H1 (cell line): ENCODE measurements around the gene ERLIN1. TPM values are rescaled to one million over a fixed set of nuclear protein-coding genes. Genes with fewer than 3 reads are reported as not detected.

Experiments used
- CTCF ChIA-PET: fragments of 300-600 bp; sonication (Branson Sonifier 250); formaldehyde crosslinking; loops from one replicate; lab custom pipeline; 2021; ENCODE audit not compliant: partially characterized antibody; lab: Charles Lee
- POLR2A ChIA-PET: fragments of 300-600 bp; sonication (Branson Sonifier 250); formaldehyde crosslinking; loops from one replicate; lab custom pipeline; 2021; ENCODE audit warnings: inconsistent platforms; ENCODE audit not compliant: partially characterized antibody; lab: Charles Lee
- DNase-seq, 2 experiments: peaks; one replicate each; pipeline versions ENCODE4 v3.0.0 to v3.0.0-alpha.2; 2010 to 2022; ENCODE audit warnings: low spot score in 2 of 2, low read depth in 1 of 2, mixed read lengths in 1 of 2
- FAIRE-seq: peaks from 2 replicates; lab custom pipeline; 2011; peaks lifted over from hg19 to GRCh38; lab: Jason Lieb, UNC
- H2AFZ ChIP-seq: 2 replicates; pipeline ENCODE4 v1.8.1; 2012; ENCODE audit warnings: low read length, inconsistent platforms
- H2AK5ac ChIP-seq: 2 replicates; pipeline ENCODE4 v1.6.1; 2013; ENCODE audit warnings: low read depth, low read length
- H2BK120ac ChIP-seq: replicated peaks from 2 replicates; pipeline ENCODE3; 2013; ENCODE audit warnings: low read depth, low read length, inconsistent platforms
- H2BK12ac ChIP-seq: 2 replicates; pipeline ENCODE4 v1.6.1; 2013; ENCODE audit warnings: low read depth, low read length
- H2BK15ac ChIP-seq: 2 replicates; pipeline ENCODE4 v1.6.1; 2013; ENCODE audit warnings: low read length
- H2BK20ac ChIP-seq: 2 replicates; pipeline ENCODE4 v1.6.1; 2013; ENCODE audit warnings: low read length
- H2BK5ac ChIP-seq: 2 replicates; pipeline ENCODE4 v1.6.1; 2013; ENCODE audit warnings: low read depth, low read length
- H3K14ac ChIP-seq: 2 replicates; pipeline ENCODE4 v1.6.1; 2013; ENCODE audit warnings: inconsistent platforms; ENCODE audit not compliant: insufficient read length
- H3K18ac ChIP-seq: 2 replicates; pipeline ENCODE4 v1.6.1; 2013; ENCODE audit warnings: low read length; ENCODE audit errors: extremely low read depth
- H3K23ac ChIP-seq: 2 replicates; pipeline ENCODE4 v1.6.1; 2013; ENCODE audit warnings: inconsistent platforms; ENCODE audit not compliant: insufficient read length
- H3K23me2 ChIP-seq: 2 replicates; pipeline ENCODE4 v1.6.1; 2013; ENCODE audit warnings: low read depth, low read length
- H3K27ac ChIP-seq: 2 replicates; pipeline ENCODE4 v1.6.1; 2011; ENCODE audit warnings: low read depth, low read length, inconsistent platforms
- H3K27me3 ChIP-seq, 4 experiments: replicated peaks in 1 of 4; 1 replicate in 1 of 4; 2 replicates in 3 of 4; pipeline versions ENCODE4 v1.6.1 to v1.8.1; 2011 to 2013; ENCODE audit warnings: low read length in 3 of 4, mild to moderate bottlenecking in 3 of 4, inconsistent platforms in 2 of 4, mixed read lengths in 2 of 4, moderate library complexity in 1 of 4; ENCODE audit not compliant: control insufficient read depth in 3 of 4, insufficient read depth in 3 of 4; ENCODE audit errors: extremely low read depth in 1 of 4
- H3K36me3 ChIP-seq, 4 experiments: 2 replicates each; pipeline versions ENCODE4 v1.6.1 to v1.8.1; 2011 to 2013; ENCODE audit warnings: mild to moderate bottlenecking in 4 of 4, low read length in 3 of 4, moderate library complexity in 2 of 4, control low read depth in 1 of 4, inconsistent platforms in 1 of 4; ENCODE audit not compliant: insufficient read depth in 4 of 4, control insufficient read depth in 2 of 4
- H3K4ac ChIP-seq: replicated peaks from 2 replicates; pipeline ENCODE3; 2013; ENCODE audit warnings: low read length, low read depth, mixed read lengths, inconsistent platforms; ENCODE audit not compliant: insufficient read length
- H3K4me1 ChIP-seq, 4 experiments: replicated peaks in 1 of 4; 1 replicate in 1 of 4; 2 replicates in 3 of 4; pipeline versions ENCODE4 v1.6.1 to v1.8.1; 2011 to 2013; ENCODE audit warnings: low read length in 3 of 4, inconsistent platforms in 2 of 4, mixed read lengths in 1 of 4; ENCODE audit not compliant: insufficient read depth in 4 of 4, control insufficient read depth in 3 of 4
- H3K4me2 ChIP-seq, 2 experiments: 2 replicates each; pipeline versions ENCODE4 v1.6.1 to v1.8.1; 2011 to 2013; ENCODE audit warnings: low read depth in 2 of 2, low read length in 2 of 2, control low read depth in 1 of 2, inconsistent platforms in 1 of 2, mild to moderate bottlenecking in 1 of 2; ENCODE audit not compliant: insufficient read depth in 1 of 2
- H3K4me3 ChIP-seq, 4 experiments: fragments of 200-600, 300-600 bp in 1 of 4; sonication (generic), shearing (Covaris generic), sonication (Bioruptor Twin) in 1 of 4; 2 replicates each; pipeline versions ENCODE4 v1.5.1 to v1.8.1; 2011 to 2016; ENCODE audit warnings: low read length in 4 of 4, low read depth in 3 of 4, control low read depth in 2 of 4, inconsistent platforms in 2 of 4, mild to moderate bottlenecking in 2 of 4, mixed read lengths in 1 of 4, moderate library complexity in 1 of 4; ENCODE audit not compliant: insufficient read depth in 2 of 4; ENCODE audit errors: extremely low read depth in 1 of 4
- H3K56ac ChIP-seq: replicated peaks from 2 replicates; pipeline ENCODE3; 2013; ENCODE audit warnings: low read depth, mild to moderate bottlenecking, mixed read lengths, low read length, inconsistent platforms; ENCODE audit not compliant: insufficient read length
- H3K79me1 ChIP-seq: 2 replicates; pipeline ENCODE4 v1.6.1; 2013; ENCODE audit warnings: low read depth, low read length, control low read depth
- H3K79me2 ChIP-seq, 2 experiments: 2 replicates each; pipeline versions ENCODE4 v1.6.1 to v1.8.1; 2012 to 2013; ENCODE audit warnings: low read length in 2 of 2, mild to moderate bottlenecking in 2 of 2, inconsistent platforms in 1 of 2; ENCODE audit not compliant: insufficient read depth in 2 of 2, control insufficient read depth in 1 of 2
- H3K9ac ChIP-seq, 4 experiments: replicated peaks in 1 of 4; 1 replicate in 1 of 4; 2 replicates in 3 of 4; pipeline versions ENCODE4 v1.6.1 to v1.8.1; 2011 to 2013; ENCODE audit warnings: low read depth in 3 of 4, low read length in 3 of 4, control low read depth in 2 of 4, mild to moderate bottlenecking in 2 of 4, moderate library complexity in 2 of 4, inconsistent platforms in 1 of 4; ENCODE audit errors: extremely low read depth in 1 of 4
- H3K9me3 ChIP-seq, 2 experiments: 2 replicates each; pipeline versions ENCODE4 v1.6.1 to v1.8.1; 2012 to 2013; ENCODE audit warnings: mild to moderate bottlenecking in 2 of 2, moderate library complexity in 2 of 2, control low read depth in 1 of 2, inconsistent platforms in 1 of 2, low read depth in 1 of 2, low read length in 1 of 2, mixed read lengths in 1 of 2; ENCODE audit not compliant: insufficient read depth in 2 of 2
- H4K20me1 ChIP-seq, 2 experiments: replicated peaks in 1 of 2; 2 replicates each; pipeline versions ENCODE3 to v1.8.1; 2011 to 2013; ENCODE audit warnings: inconsistent platforms in 2 of 2, low read length in 2 of 2, mild to moderate bottlenecking in 1 of 2; ENCODE audit not compliant: insufficient read depth in 2 of 2, control insufficient read depth in 1 of 2
- H4K5ac ChIP-seq: 2 replicates; pipeline ENCODE4 v1.6.1; 2013; ENCODE audit warnings: low read length, low read depth, mixed read lengths, inconsistent platforms; ENCODE audit not compliant: insufficient read length
- H4K8ac ChIP-seq: 2 replicates; pipeline ENCODE4 v1.8.0; 2013; ENCODE audit warnings: mild to moderate bottlenecking, moderate library complexity, low read length, inconsistent platforms; ENCODE audit not compliant: insufficient read depth; ENCODE audit errors: extremely low read depth
- H4K91ac ChIP-seq: replicated peaks from 2 replicates; pipeline ENCODE3; 2013; ENCODE audit warnings: low read length, mixed read lengths, inconsistent platforms; ENCODE audit not compliant: insufficient read length
- ASH2L ChIP-seq: fragments of 200-600, 300-600 bp; sonication (generic); IDR thresholded peaks from one replicate; pipeline ENCODE4 v1.7.1; 2017; ENCODE audit warnings: low read length
- JUND ChIP-seq: IDR thresholded peaks from 2 replicates; pipeline ENCODE4 v1.6.1; 2011; ENCODE audit warnings: mild to moderate bottlenecking, improper control_type of control experiment, low read length
- KDM1A ChIP-seq: fragments of 200-600, 300-600 bp; sonication (generic); IDR thresholded peaks from 2 replicates; pipeline ENCODE4 v1.7.1; 2016; ENCODE audit warnings: mild to moderate bottlenecking, low read length, borderline replicate concordance
- KDM4A ChIP-seq: IDR thresholded peaks from one replicate; pipeline ENCODE4 v1.7.1; 2012; ENCODE audit warnings: low read depth, mild to moderate bottlenecking, moderate library complexity, low read length, inconsistent platforms; ENCODE audit not compliant: severe bottlenecking
- POLR2A ChIP-seq, 2 experiments: IDR thresholded peaks; 1 replicate in 1 of 2; 2 replicates in 1 of 2; pipeline ENCODE4 v1.6.1; 2011; ENCODE audit warnings: low read depth in 2 of 2, low read length in 2 of 2, mild to moderate bottlenecking in 2 of 2; ENCODE audit errors: control extremely low read depth in 1 of 2
- TCF12 ChIP-seq: IDR thresholded peaks from 2 replicates; pipeline ENCODE4 v1.6.1; 2011; ENCODE audit warnings: low read depth, mild to moderate bottlenecking, low read length
- TEAD4 ChIP-seq: IDR thresholded peaks from 2 replicates; pipeline ENCODE4 v1.6.1; 2012; ENCODE audit warnings: low read depth, low read length, inconsistent platforms, mixed read lengths
- YY1 ChIP-seq: IDR thresholded peaks from 2 replicates; pipeline ENCODE4 v1.6.1; 2011; ENCODE audit warnings: low read depth, mild to moderate bottlenecking, low read length
- WGBS, 2 experiments: shearing (Covaris generic) in 1 of 2; methylation state at CpG; one replicate each; pipeline versions ENCODE4 v1.1.6 to v1.1.7; 2013 to 2015; ENCODE audit warnings: low lambda C conversion rate in 2 of 2, mixed read lengths in 2 of 2, inconsistent platforms in 1 of 2, low coverage in 1 of 2, missing lambda C conversion rate in 1 of 2; ENCODE audit not compliant: insufficient replicate concordance in 2 of 2, insufficient coverage in 1 of 2, insufficient read length in 1 of 2; ENCODE audit errors: extremely low coverage in 1 of 2, missing lambda C conversion rate in 1 of 2; 5-methylcytosine and 5-hydroxymethylcytosine counted together
- polyA plus RNA-seq, 7 experiments: library from polyadenylated mRNA; depleted of rRNA in 3 of 7; stranded (reverse) in 5 of 7; unstranded in 2 of 7; fragments of >200 nt in 5 of 7; fragments of 200-250 nt in 2 of 7; gene quantifications; 1 replicate in 5 of 7; 2 replicates in 1 of 7; 4 replicates in 1 of 7; pipeline versions ENCODE4 v1.2.1 to v1.2.3, GENCODE V29; 2011 to 2013; ENCODE audit warnings: missing spikeins in 2 of 7, mixed read lengths in 2 of 7
- total RNA-seq: library from RNA; stranded (reverse); fragmentation: NEBNext Ultra II Directional; extraction: Animal tissue kit (Norgen Biotek cat#: 25700); gene quantifications from 2 replicates; pipeline ENCODE4 v1.2.1, GENCODE V29; 2021
- TF ChIP-seq, protein P1 (sequence below): IDR thresholded peaks from 2 replicates; pipeline ENCODE4 v1.6.1; 2012; ENCODE audit warnings: low read length, inconsistent platforms

ERLIN1 gene
- total and polyA plus RNA-seq, 2 of the 8 experiments (the other 6 are each of a cell fraction or from before 2014, with no cell fraction given), result 16.5 to 32.0 TPM

- 77% methylated on average over 21 of the region's 21 CpGs; no CpG with 5 or more reads in 1 of the 2 experiments for WGBS, 2 experiments
- H3K4me2 ChIP-seq, result peak overlapping the region; percentile 93 to 100
- no peak overlapping the region for H2AK5ac ChIP-seq
- DNase-seq (no peak), FAIRE-seq (no peak)
- peak overlapping the region; percentile 89 to 100 (median 94) for H3K4me3 ChIP-seq
- peak overlapping the region; percentile 91 for H4K5ac ChIP-seq
- H2BK120ac ChIP-seq, result no peak overlapping the region
- 0 out of 2 replicates have a peak overlapping the region, but pooled peaks have one; percentile 62 for H3K18ac ChIP-seq
- 0 out of 2 replicates have a peak overlapping the region, but pooled peaks have one; percentile 38 for H2BK5ac ChIP-seq
- TF ChIP-seq TEAD4 (no peak), JUND (no peak), TCF12 (no peak), ASH2L (peak; percentile 7), KDM4A (no peak), KDM1A (peak; percentile 91), POLR2A (IDR thresholded peaks at IDR 0.05; ENCODE audit: control extremely low read depth in 1 of 2, low read depth in 2 of 2, low read length in 2 of 2) (no peak), YY1 (no peak)
- TF ChIP-seq, protein P1, sequence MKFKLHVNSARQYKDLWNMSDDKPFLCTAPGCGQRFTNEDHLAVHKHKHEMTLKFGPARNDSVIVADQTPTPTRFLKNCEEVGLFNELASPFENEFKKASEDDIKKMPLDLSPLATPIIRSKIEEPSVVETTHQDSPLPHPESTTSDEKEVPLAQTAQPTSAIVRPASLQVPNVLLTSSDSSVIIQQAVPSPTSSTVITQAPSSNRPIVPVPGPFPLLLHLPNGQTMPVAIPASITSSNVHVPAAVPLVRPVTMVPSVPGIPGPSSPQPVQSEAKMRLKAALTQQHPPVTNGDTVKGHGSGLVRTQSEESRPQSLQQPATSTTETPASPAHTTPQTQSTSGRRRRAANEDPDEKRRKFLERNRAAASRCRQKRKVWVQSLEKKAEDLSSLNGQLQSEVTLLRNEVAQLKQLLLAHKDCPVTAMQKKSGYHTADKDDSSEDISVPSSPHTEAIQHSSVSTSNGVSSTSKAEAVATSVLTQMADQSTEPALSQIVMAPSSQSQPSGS, result no peak
- H3K14ac ChIP-seq, result no peak overlapping the region
- H3K27me3 ChIP-seq, result no peaks in the 10 kb centered on the region
- no peaks in the 10 kb centered on the region for H3K4me1 ChIP-seq
- no peak overlapping the region for H3K56ac ChIP-seq
- ChIA-PET POLR2A (interaction anchor here (1.4 kb wide), 1 partner anchor 13 kb away, joined by 7 read pairs; no protein-coding TSS in a partner anchor), CTCF (interaction anchor here (0.6 to 1.1 kb wide), 2 partner anchors 11 to 162 kb away, joined by 4 to 6 read pairs; no protein-coding TSS in a partner anchor)
- no peaks in the 10 kb centered on the region for H3K9me3 ChIP-seq
- peak overlapping the region; percentile 43 to 89 (median 58) for H3K9ac ChIP-seq
- H3K23me2 ChIP-seq, result peaks cover 7% of the 10 kb centered on the region
- peaks cover 3 to 31% of the 10 kb centered on the region in 2 experiments for H3K79me2 ChIP-seq
- no peak overlapping the region for H3K27ac ChIP-seq
- peak overlapping the region; percentile 12; the same call in 1 of the 2 replicates for H2AFZ ChIP-seq
- H4K8ac ChIP-seq, result peak overlapping the region; percentile 74
- H3K79me1 ChIP-seq, result peaks cover 6% of the 10 kb centered on the region
- H2BK12ac ChIP-seq, result peak overlapping the region; percentile 19; the same call in 1 of the 2 replicates
- H4K91ac ChIP-seq, result no peak overlapping the region
- no peak overlapping the region for H3K23ac ChIP-seq
- H4K20me1 ChIP-seq, result peaks cover 2 to 3% of the 10 kb centered on the region in 2 experiments
- no peak overlapping the region for H3K4ac ChIP-seq
- peaks cover 7 to 39% (median 13%) of the 10 kb centered on the region in 4 experiments; a peak in 7 of 8 replicates for H3K36me3 ChIP-seq
- H2BK20ac ChIP-seq, result no peak overlapping the region
- no peak overlapping the region for H2BK15ac ChIP-seq
These were observed 44.1 kb upstream of the ERLIN1 start for GRCh38 chr10:100229819-100230422.
